IPS DF 19.7 (cell line): ENCODE data around the gene SMG6.
"Not testable (repeated sequence)": the region's sequence is repeated elsewhere in the genome, so short reads cannot be mapped to it uniquely, and the experiment has no call there.

Experiments used
- DNase-seq: peaks from one replicate; pipeline ENCODE4 v3.0.0-alpha.2; 2013; ENCODE audit warnings: low read depth, low spot score

SMG6 gene

DNA sequence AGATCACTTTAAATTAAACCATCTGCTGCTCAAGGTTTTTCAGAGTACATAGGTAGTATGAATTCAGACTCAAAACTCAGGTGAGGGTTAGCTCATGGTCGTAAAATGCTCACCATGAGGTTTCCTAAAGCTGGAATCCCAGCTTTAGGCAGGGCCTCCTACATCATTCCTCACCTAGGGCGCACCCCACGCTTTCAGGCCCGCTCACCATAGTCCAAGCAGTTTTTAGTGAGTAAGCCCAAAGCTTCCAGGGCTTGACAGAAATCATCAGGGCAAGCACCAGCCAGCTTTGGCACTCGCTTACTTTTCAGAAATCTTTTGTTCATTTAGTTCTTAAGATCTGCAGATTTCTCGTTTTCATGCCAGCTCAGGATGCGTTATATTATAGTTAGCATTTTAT is 158.9 kb downstream of the SMG6 start:
- DNase-seq, result no peak

DNA sequence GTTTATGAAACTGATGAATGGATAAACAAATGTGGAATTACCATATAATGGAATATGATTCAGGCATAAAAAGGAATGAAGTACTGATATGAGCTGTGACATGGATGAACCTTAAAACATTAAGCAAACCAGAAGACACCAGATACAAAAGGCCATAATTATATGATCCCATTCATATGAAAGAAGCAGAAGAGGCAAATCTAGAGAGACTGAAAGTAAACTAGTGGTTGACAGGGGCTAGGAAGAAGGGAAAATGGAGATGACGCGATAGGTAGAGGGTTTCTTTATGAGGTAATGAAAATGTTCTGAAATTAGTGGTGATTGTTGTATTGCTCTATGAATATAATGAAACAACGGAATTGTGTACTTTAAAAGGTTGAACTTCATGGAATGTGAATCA is 160.3 kb downstream of the SMG6 start:
- no peak for DNase-seq

DNA sequence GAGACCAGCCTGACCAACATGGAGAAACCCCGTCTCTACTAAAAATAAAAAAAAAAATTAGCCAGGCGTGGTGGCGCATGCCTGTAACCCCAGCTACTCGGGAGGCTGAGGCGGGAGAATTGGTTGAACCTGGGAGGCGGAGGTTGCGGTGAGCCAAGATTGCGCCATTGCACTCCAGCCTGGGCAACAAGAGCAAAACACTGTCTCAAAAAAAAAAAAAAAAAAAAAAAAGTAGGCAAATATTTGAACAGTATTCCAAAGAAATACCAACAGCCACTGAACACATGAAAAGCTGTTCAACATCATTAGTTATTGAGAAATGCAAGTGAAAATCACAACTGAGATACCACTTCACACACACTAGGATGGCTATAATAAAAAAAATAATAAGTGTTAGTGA is 160.9 kb downstream of the SMG6 start:
- DNase-seq, result not testable (repeated sequence)

DNA sequence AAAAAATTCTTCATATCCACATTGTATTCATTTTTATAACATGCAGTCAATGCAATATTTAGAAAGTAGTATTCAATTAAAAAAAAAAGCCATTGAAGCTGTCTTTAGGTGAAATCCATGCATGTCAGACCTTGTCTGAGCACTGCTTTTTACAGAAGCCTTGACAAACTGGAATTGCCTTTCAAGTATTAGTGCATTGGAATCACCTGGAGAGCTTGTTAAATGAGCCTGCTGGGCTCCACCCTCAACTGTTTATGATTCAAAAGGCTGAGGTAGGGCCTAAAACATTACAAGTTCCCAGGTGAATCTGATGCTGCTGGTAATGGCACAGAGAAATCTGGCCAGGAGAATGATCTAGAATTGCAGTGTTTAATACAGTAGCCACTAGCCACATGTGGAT is 162.9 kb downstream of the SMG6 start:
- no peak for DNase-seq

DNA sequence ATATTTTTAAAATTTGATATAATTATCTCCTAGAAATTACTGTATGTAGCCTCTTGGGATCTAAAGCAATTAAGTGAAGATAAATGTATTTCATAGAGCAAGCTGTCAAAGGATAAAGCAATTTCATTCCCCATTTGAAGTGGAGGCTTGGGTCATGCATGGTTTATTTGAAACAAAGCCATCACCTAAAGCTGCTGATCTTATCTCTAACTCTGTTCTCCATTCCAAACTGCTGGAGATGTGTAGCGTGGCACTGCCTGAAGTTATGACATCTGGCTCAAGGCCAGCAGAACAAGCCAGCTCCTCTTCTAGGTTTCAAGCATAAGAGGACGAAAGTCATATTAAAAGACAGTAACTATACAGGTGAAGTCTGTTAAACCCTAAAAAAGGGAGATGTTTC is 164.8 kb downstream of the SMG6 start:
- DNase-seq, result no peak

DNA sequence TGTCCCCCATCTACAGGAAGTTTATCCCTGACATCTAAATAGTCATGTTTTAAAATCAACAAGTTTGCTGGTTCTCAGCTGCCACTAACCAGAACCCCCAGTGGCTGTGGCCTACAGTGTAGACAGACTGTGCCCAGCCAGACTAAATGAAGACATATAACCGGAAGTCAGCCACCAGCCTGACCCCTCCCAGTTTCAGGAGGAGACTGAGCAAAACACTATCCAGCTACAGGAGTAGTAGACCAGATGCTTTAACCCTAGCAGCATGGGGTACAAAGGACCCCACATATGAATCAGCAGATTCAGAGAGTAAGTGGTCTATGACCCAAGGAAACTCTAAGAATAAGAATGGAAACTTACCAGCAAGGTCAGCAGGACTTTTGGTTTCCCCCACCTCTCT is 165.3 kb downstream of the SMG6 start:
- DNase-seq, result no peak

DNA sequence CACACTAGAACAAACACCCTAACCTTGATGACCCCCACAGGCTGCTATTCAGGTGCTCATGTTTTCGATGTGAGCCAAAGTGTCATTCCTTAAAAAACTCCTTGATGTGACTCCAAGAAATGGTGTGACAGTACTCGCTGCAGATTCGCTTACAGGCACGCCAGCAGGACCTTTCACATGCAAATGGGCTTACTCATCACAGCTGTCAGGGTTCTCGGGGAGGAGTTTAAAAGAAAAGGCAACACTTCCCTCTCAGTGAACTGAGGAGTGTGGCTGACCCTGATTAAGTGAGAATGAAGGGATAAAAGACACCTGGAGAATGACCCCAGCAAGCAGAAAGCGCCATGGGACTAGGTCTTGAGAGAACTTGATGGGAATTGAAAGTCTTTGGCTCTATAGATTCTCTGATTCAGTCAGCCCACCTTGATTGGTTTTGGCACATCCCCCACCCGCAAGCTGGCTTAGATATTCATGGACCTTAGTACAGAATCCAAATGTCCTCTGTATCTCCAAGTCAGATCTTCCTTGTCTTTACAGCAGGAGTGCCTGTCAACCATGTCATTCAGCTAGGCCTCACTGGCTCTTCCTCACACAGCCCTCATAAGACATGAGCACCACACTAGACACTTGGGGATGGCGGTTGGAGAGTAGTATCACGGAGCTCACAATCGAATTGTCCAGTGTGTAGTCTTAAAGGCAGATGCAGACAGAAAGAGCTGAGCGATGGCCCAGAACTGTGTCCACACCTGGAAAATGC is 166.1 kb downstream of the SMG6 start:
- peak; percentile 74 for DNase-seq

DNA sequence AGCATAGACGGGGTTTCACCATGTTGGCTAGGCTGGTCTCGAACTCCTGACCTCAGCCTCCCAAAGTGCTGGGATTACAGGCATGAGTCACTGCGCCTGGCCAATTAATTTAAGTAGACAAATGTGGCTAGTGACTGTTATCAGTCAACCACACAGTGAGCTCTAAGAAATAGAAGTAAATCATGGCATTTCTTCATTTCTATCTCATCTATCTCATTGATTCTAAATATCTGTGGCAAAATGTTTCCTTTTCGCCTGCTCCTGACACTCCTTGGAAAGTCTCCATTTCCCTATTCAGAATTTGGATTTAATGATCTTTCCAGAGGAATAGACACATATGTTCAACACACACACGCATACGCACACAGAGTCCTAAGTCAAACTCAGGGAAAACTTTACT is 167.3 kb downstream of the SMG6 start:
- no peak for DNase-seq

DNA sequence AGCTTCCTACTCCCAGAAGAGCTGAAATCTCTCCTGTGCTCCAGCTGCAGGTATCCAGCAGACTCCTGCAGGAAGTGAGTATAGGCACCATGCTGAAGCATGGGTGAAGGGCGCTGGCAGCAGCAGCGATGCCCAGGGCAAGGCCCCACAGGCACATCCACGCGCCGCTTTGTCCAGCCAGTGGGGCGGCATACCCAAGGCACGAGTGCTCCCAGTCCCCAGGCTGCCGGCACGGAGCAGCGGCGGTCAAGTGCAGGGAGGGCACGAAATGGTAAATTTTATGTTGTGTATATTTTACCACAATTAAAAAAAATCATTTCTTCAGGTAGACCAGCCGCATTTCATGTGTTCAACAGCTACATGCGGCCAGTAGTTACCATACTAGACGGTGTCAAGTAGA is 175.6 kb downstream of the SMG6 start:
- DNase-seq, result no peak

DNA sequence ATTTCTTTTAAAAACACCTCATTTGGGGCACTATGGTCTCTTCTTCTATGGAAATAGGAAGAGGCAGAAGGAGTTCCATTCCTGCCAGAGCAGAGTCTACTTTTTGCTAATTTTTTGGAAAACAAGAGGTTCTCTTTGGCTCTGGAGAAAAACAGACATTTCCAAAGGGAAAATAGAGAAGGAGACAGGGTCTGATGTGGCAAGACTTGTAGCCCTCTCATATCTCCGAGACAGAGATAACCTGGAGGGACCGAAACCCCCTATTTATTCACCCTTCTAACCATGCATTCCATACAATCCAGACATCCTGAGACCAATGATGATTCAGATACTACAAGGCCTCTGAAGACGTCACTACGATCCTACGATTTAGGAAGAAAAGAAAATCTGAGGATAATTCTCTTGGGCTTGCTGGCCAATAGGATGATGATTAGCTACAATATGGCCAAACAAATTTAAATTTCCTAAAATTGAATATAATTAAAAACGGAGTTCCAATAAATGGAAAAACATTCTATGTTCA is 178.5 kb downstream of the SMG6 start:
- DNase-seq, result no peak

DNA sequence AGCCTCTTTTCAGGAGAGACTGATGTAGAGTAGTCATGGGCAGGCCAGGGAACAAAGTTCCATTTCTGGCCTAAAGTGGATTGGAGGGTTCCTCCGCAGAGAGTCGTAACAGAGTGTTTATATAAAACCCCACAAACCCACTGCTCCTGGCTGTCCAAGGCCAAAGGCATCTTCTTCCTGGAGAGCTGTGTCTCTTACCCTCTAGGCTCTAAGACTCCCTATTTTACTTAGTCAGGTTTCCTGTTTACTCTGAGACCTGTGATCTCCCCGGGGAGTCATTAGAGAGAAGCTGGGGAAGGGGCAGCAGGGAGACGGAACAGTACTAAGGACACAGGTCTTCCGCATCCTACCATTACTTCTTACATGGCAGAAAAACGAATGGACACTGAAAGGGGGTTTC is 179.2 kb downstream of the SMG6 start:
- no peak for DNase-seq

DNA sequence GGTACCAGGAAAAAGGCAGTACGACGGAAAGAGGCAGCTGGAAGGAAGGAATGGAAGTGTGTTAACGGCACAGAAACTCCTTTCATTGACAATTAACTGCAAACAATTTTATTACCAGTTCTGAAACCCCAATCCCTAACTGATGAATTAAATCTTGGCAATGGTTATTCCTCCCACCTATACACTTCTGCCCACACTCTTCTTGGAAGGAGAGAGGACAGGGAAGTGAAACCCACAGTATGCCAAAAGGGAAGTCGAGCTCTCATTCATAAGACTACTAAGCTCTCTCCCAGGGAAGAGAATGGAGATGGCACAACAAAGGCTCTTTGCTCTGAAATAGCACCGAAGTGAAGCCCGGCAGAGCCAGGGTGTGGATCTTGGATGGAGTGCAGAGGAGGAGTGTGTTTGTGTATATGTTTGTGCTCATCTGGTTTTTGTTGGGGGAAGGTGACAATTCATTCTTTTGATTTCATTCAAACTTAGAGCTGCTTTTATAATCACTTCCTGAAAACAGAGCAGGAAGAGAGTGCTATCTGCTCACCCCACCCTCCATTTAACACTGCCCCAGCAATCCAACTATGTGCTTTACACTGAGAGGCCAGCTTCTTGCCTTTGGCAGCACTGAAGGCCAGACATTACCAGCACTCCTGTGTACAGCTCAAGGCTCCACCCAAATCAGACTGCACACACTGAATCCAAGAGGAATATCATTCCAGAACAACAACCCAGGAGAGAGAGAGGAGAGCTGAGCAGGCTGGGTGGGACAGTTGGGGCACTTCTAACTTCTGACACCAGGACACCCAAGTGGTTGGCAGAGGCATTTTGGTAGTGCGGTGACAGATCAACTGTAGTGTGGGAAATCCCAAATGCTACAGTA is 180.0 kb downstream of the SMG6 start:
- DNase-seq, result no peak

DNA sequence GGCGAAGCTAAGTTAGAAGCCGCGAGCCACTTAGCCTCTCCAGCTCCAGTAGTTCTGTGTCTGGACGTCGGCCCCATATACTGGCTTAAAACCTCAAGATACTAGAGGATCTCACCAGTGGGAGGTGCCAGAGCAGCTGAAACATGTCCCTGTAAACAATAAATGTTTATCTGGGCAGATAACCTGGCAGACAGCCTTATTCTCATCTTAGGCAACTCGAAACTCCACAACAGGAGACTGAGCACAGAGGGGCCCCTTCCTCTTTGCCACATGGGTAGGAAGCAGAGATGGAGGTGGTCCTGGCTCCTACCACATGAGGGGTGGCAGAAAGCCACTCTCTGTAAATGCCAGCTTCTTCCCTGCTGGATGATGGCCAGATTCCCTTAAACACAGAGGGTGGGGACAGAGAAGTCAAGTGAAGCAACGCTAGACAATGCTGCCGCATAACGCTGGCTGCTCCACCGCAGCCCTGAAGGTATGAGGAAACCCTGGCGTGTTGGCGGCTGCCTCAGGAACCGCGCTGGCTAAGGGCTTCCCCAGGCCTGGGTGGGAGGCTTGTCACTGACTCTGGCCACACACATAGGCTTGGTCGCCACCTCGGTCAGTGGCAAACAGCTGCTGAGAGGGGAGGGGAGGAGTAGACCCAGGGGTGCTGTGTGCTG is 180.8 kb downstream of the SMG6 start:
- DNase-seq, result no peak

DNA sequence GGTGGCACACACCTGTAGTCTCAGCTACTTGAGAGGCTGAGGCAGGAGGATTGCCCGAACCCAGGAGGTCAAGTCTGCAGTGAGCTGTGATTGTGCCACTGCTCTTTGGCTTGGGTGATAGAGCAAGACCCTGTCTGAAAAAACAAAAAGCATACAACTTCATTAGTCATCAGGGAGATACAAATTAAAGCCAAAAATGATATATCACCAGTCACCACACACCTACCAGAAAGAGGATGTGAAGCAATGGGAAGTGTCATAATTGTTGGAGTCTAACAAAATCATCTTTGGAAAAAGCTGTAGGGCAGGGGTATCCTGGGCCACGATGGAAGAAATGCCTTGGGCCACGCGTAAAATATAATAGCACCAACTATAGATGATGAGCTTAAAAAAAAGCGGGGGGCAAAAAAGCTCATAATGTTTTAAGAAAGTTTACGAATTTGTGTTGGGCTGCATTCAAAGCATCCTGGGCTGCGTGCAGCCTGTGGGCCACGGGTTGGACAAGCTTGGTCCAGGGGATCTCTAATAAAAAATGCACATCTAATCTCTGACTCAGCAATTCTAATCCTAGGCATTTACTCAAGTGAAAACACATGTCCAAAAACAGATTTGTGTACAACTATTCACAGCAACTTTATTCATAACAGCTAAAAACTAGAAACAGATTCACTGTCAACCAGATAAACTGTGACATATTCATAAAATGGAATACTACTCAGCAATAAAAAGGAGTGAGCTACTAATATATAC is 182.8 kb downstream of the SMG6 start:
- DNase-seq, result no peak

DNA sequence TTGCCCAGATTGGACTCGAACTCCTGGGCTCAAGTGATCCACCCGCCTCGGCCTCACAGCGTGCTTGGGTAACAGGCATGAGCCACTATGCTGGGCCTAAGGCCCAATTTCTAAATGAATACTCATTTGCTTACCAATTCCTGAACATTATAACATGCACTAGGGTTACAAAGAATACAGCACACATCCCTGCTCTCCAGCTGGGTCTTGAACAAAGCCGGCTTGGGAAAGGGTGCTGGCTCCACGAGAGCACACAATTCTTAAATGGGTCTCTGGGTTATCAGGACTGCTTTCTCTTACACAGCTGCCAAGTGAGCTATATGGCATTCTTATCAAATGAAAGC is 190.3 kb downstream of the SMG6 start:
- DNase-seq, result no peak

DNA sequence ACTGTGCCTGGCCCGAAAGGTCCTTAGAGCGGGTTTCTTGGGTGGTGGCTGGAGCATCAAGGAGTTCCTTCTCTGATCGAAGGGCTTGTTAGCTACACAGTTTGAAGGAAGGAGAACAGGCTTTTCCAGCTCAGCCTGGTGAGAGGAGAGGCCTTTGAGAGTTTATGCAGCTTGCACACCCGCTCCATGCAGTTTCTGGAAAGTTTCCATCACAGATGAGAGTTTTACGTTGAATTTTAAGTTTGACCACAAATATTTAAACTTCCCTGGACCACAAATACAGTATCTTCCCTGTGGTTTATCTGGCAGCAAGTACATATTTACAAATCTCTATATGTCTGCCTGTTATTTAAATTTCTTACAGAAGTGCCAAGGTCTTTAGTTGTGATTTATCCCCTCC is 191.9 kb downstream of the SMG6 start:
- no peak for DNase-seq

DNA sequence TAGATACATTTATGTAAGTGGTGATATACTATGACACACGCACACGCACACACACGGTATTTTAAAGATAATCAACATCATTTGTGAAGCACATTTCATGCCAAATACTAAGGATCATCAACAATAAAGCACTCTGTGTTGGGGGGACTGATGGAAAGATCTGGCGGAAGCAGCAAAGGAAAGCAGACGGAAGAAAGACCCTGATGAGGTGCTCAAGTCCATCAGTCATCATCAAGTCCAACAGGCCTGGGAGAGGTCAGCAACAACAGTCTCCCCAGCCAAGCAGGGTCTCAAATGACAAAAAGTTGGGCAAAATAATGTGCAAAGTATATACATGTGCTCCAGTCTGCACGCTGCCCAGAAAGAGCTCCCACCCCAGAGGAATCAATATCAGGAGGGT is 193.1 kb downstream of the SMG6 start:
- no peak for DNase-seq

DNA sequence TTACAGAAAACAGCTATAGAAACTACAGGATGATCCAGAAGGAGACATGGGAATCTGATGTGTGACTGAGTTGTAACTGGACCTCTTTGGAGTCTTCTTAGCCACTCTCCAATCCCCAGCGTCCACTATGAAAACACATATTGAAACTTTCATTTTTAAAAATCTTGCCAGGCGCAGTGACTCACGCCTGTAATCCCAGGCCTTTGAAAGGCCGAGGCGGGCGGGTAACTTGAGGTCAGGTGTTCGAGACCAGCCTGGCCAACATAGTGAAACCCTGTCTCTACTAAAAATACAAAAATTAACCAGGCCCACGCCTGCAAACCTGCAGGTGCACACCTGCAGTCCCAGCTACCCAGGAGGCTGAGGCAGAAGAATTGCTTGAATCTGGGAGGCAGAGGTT is 195.4 kb downstream of the SMG6 start:
- DNase-seq, result no peak

DNA sequence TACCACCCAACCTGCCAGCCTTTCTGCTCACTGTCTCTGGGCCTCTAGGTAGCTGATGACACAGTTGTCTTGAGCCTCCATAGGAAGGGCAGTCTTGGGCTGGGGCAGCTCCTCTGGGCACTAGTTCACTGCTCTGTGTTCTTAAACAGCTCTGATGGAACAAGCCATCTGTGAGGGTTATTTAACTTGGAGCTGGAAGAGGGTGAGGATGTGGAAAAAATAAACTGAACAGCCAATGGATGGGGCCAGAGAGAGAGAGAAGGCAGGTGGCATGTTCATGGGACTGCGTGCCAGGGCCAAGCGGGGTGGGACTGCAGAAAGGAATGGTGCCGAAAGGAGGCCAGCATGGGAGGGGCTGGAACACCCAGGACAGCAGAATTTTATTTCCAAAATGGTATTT is 196.1 kb downstream of the SMG6 start:
- DNase-seq, result no peak

DNA sequence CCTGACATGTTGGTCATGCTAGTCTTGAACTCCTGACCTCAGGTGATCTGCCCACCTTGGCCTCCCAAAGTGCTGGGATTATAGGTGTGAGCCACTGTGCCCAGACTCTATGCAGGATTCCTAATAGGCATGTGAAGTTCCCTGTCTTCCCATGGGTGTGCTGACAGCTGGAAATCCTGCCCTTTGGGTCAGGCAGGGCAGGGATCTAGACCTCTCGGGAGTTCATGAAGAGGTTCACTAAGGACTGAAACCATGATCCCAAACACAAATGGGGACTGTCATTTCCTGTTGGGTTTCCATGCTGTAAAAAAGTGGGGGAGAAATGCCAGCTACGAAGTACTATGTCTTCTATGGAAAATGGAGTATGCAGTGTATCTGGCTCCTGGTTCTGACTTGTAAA is 196.5 kb downstream of the SMG6 start:
- no peak for DNase-seq

DNA sequence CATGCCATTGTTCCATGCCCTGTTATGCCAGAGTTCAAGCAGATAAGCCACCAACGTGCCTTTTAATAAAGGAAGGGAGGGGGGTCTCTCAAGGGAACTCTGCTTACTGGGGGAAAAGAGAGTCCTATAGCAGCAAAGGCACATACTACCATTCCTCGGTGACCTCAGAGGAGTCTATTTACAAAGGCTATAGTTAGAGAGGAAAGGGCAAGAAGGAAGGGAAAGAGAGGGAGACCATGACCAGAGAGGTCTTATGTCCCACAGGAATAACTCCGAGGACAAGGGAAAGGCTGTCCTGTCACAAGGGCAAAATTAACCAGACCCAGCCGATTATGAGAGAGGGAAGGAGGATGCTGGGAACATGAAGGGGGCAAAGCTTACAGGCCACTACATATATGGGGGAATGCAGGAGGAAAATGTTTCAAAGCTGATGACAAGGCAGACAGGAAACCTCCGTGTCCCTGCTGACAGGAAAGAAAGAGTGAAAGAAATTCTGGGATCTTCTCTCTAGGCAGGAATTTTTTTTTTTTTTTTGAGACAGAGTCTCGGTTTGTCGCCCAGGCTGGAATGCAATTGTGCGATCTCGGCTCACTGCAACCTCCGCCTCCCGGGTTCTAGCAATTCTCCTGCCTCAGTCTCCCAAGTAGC is 197.2 kb downstream of the SMG6 start:
- no peak for DNase-seq
